GM10847 (cell line): Measurements from ENCODE around the gene TTBK2.
A peak's percentile ranks its signal among the peaks of the same experiment; 100 is the strongest.

Experiments used
- POLR2A ChIP-seq: IDR thresholded peaks from 2 replicates; pipeline ENCODE4 v1.6.1; 2011; ENCODE audit not compliant: insufficient read length; ENCODE audit errors: extremely low read depth

The TTBK2 gene

GRCh38 chr15:42737529-42738328 is 182.8 kb downstream of the TTBK2 start:
- no peak for TF ChIP-seq POLR2A

- TF ChIP-seq POLR2A, result peak; percentile 74
Measured at GRCh38 chr15:42736793-42737528, 183.6 kb downstream of the TTBK2 start, which contains the start of gene CDAN1. Gene CDAN1, minus strand, starts transcription at chr15:42737128. Its CDS starts 26 bp downstream, at chr15:42737102.

GRCh38 chr15:42736178-42736792 is 184.3 kb downstream of the TTBK2 start:
- TF ChIP-seq POLR2A, result no peak

- no peak for TF ChIP-seq POLR2A
Measured at GRCh38 chr15:42735382-42736165, 185.0 kb downstream of the TTBK2 start.

GRCh38 chr15:42734076-42734672 is 186.4 kb downstream of the TTBK2 start:
- TF ChIP-seq POLR2A, result no peak

GRCh38 chr15:42733027-42733426 is 187.6 kb downstream of the TTBK2 start:
- no peak for TF ChIP-seq POLR2A

- TF ChIP-seq POLR2A, result no peak
Measured at GRCh38 chr15:42732095-42732827, 188.3 kb downstream of the TTBK2 start.

GRCh38 chr15:42731461-42731860 is 189.1 kb downstream of the TTBK2 start:
- TF ChIP-seq POLR2A, result no peak

- no peak for TF ChIP-seq POLR2A
Measured at GRCh38 chr15:42730536-42730935, 190.0 kb downstream of the TTBK2 start.

GRCh38 chr15:42730135-42730534 is 190.4 kb downstream of the TTBK2 start:
- TF ChIP-seq POLR2A, result no peak

GRCh38 chr15:42729409-42729808 is 191.2 kb downstream of the TTBK2 start:
- no peak for TF ChIP-seq POLR2A

- no peak for TF ChIP-seq POLR2A
Measured at GRCh38 chr15:42728972-42729371, 191.6 kb downstream of the TTBK2 start.

- no peak for TF ChIP-seq POLR2A
Measured at GRCh38 chr15:42728560-42728959, 192.0 kb downstream of the TTBK2 start.

GRCh38 chr15:42727750-42728381 is 192.7 kb downstream of the TTBK2 start:
- no peak for TF ChIP-seq POLR2A

- TF ChIP-seq POLR2A, result no peak
Measured at GRCh38 chr15:42726114-42726513, 194.5 kb downstream of the TTBK2 start.
